Vagina (tissue), 2 donors: ENCODE measurements around the gene GRIK2.

Source experiments
- POLR2A ChIP-seq, 2 donors: fragments of 450-650 bp; IDR thresholded peaks; one replicate each; pipeline ENCODE4 v1.6.1; 2017; ENCODE audit warnings: antibody characterized with exemption in 2 of 2, mild to moderate bottlenecking in 2 of 2, moderate library complexity in 2 of 2
- POLR2AphosphoS5 ChIP-seq, 2 donors: sonication (generic); formaldehyde crosslinking; IDR thresholded peaks; one replicate each; pipeline ENCODE4 v1.9.0; 2017; ENCODE audit warnings: antibody characterized with exemption in 2 of 2, mild to moderate bottlenecking in 2 of 2, low read depth in 1 of 2; ENCODE audit not compliant: insufficient read depth in 1 of 2
- TF ChIP-seq, protein P1 (sequence below), 3 experiments: fragments of 450-650 bp in 2 of 3; fragments of 200-600 bp in 1 of 3; sonication (generic) in 1 of 3; IDR thresholded peaks; one replicate each; pipeline ENCODE4 v1.5.1; 2017 to 2019; ENCODE audit warnings: antibody characterized with exemption in 3 of 3, mild to moderate bottlenecking in 2 of 3, moderate library complexity in 2 of 3

DNA sequence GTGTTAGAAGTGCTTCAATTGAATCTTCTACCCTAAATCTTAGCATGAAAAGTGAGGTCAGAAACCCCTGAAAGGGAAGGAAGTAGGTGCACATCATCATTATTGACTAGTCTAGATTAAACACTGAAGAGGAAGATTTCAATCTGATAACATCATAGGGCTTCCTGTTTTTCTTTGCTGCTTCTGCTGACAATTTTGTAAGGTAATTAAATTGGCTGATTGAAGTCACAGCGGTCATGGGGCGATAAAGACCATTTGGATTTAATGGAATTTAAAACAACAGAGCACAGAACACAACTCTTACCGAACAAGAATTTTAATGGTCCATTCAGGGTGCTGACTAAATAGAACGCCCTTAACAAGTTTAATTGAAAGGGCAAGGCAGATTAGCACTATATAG, 11.3 kb downstream of the GRIK2 start:
- TF ChIP-seq, protein P1, sequence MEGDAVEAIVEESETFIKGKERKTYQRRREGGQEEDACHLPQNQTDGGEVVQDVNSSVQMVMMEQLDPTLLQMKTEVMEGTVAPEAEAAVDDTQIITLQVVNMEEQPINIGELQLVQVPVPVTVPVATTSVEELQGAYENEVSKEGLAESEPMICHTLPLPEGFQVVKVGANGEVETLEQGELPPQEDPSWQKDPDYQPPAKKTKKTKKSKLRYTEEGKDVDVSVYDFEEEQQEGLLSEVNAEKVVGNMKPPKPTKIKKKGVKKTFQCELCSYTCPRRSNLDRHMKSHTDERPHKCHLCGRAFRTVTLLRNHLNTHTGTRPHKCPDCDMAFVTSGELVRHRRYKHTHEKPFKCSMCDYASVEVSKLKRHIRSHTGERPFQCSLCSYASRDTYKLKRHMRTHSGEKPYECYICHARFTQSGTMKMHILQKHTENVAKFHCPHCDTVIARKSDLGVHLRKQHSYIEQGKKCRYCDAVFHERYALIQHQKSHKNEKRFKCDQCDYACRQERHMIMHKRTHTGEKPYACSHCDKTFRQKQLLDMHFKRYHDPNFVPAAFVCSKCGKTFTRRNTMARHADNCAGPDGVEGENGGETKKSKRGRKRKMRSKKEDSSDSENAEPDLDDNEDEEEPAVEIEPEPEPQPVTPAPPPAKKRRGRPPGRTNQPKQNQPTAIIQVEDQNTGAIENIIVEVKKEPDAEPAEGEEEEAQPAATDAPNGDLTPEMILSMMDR (IDR thresholded peaks at IDR 0.05) = no peak
- TF ChIP-seq POLR2A (IDR thresholded peaks at IDR 0.05) (no peak), POLR2AphosphoS5 (IDR thresholded peaks at IDR 0.05; ENCODE audit: insufficient read depth in 1 of 2, low read depth in 1 of 2) (no peak)
